BE2C (cell line): ENCODE results near the gene RIOX2.

Experiments used
- DNase-seq: peaks from one replicate; pipeline ENCODE4 v3.0.0-alpha.2; 2020
- H3K27me3 ChIP-seq: fragments of 250-450 bp; sonication (Bioruptor Pico); 2 replicates; pipeline ENCODE4 v1.5.1; 2020; ENCODE audit warnings: mild to moderate bottlenecking
- H3K36me3 ChIP-seq: fragments of 250-450 bp; sonication (Bioruptor Pico); 2 replicates; pipeline ENCODE4 v1.5.1; 2020; ENCODE audit warnings: mild to moderate bottlenecking
- H3K4me1 ChIP-seq: fragments of 250-450 bp; sonication (Bioruptor Pico); 2 replicates; pipeline ENCODE4 v1.5.1; 2020
- H3K4me3 ChIP-seq: 2 replicates; pipeline ENCODE4 v1.5.1; 2011; ENCODE audit warnings: low read depth, low read length
- H3K9me3 ChIP-seq: fragments of 250-450 bp; sonication (Bioruptor Pico); 2 replicates; pipeline ENCODE4 v1.5.1; 2020
- CTCF ChIP-seq: IDR thresholded peaks from 2 replicates; pipeline ENCODE4 v1.5.1; 2012; ENCODE audit warnings: mild to moderate bottlenecking, low read depth, low read length

Gene RIOX2

DNA sequence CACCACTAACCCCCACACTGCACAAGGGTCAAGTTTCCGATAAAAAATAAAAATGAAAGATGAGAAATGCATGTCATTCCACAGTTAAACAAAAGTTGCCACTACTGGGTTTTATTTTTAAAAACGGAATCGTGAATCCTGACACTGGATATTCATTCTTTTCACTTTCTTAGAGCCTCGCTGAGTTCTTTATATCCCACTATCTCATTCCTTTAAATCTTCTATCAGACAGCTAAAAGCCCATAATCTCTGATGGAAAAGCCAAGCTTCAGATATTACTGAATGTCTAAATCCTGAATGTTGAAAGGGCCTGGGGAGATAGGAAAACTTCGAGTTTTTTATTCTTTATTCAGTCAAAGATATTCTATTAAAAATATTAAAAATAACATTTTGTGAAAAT, 11.7 kb downstream of the RIOX2 start:
- no peaks in the 10 kb centered on the region for H3K9me3 ChIP-seq
- peaks cover 39% of the 10 kb centered on the region for H3K36me3 ChIP-seq
- no peak for DNase-seq
- no peak for TF ChIP-seq CTCF
- no peaks in the 10 kb centered on the region for H3K27me3 ChIP-seq
- H3K4me1 ChIP-seq = no peaks in the 10 kb centered on the region
- no peak overlapping the region for H3K4me3 ChIP-seq

GRCh38 chr3:97959872-97960271, 12.4 kb downstream of the RIOX2 start:
- Histone ChIP-seq H3K36me3 (peaks cover 45% of the 10 kb centered on the region), H3K27me3 (no peaks in the 10 kb centered on the region), H3K4me3 (no peak overlapping the region), H3K4me1 (no peaks in the 10 kb centered on the region), H3K9me3 (no peaks in the 10 kb centered on the region)
- no peak for DNase-seq
- no peak for TF ChIP-seq CTCF

GRCh38 chr3:97958796-97959195, 13.4 kb downstream of the RIOX2 start:
- Histone ChIP-seq H3K4me1 (no peaks in the 10 kb centered on the region), H3K36me3 (peaks cover 51% of the 10 kb centered on the region), H3K4me3 (no peak overlapping the region), H3K9me3 (no peaks in the 10 kb centered on the region), H3K27me3 (no peaks in the 10 kb centered on the region)
- no peak for DNase-seq
- no peak for TF ChIP-seq CTCF

DNA sequence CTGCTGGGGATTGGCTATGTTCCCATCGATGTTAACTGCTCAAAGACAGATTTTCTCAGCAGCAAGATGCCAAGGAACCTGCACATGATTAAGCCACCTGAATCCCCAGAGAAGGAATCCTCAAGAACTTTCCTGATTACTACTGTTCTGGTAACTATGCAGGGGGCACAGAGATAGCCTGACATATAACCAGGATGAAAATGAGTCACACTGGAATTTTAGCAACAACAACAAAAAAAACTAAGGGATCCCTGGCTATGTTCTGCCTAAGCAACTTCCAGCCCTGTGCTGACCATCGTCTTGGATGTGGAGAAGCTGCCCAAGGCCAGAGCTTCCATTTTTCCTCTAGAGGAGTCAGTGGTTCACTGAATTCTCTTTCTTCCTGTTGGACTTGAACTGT, 13.8 kb downstream of the RIOX2 start:
- Histone ChIP-seq H3K4me1 (no peaks in the 10 kb centered on the region), H3K27me3 (no peaks in the 10 kb centered on the region), H3K4me3 (no peak overlapping the region), H3K36me3 (peaks cover 54% of the 10 kb centered on the region), H3K9me3 (no peaks in the 10 kb centered on the region)
- no peak for TF ChIP-seq CTCF
- no peak for DNase-seq

- no peak for TF ChIP-seq CTCF
- Histone ChIP-seq H3K27me3 (no peaks in the 10 kb centered on the region), H3K36me3 (peaks cover 59% of the 10 kb centered on the region), H3K4me3 (no peak overlapping the region), H3K9me3 (no peaks in the 10 kb centered on the region), H3K4me1 (no peaks in the 10 kb centered on the region)
- DNase-seq = no peak
Measured at GRCh38 chr3:97957617-97958311, 14.5 kb downstream of the RIOX2 start.

DNA sequence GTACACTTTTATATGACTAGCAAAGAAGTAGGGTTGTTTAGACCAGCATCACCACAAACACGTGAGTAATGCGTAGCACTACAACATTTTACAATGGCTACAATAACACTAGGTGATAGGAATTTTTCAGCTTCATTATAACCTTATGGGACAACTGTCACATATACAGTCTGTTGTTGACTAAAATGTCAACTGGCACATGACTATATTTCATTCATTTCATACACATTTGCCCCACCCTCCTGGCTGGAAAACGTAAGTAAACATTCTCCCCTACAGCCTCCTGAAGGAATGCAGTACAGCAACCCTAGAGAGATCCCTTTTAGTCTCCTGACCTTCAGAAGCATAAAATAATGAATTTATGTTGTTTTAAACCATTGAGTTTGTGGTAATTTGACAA, 16.2 kb downstream of the RIOX2 start:
- Histone ChIP-seq H3K4me3 (no peak overlapping the region), H3K9me3 (no peaks in the 10 kb centered on the region), H3K36me3 (peaks cover 61% of the 10 kb centered on the region), H3K4me1 (peaks cover 2% of the 10 kb centered on the region), H3K27me3 (no peaks in the 10 kb centered on the region)
- no peak for TF ChIP-seq CTCF
- no peak for DNase-seq
